Left lung (tissue), 10 donors: ENCODE results near the gene ACE. TPM values are rescaled to one million over a fixed set of nuclear protein-coding genes. Genes with fewer than 3 reads are reported as not detected.
A peak's percentile ranks its signal among the peaks of the same experiment; 100 is the strongest.
"Not testable (repeated sequence)": the region's sequence is repeated elsewhere in the genome, so short reads cannot be mapped to it uniquely, and the experiment has no call there.

Experiments
- ATAC-seq: fragments of 200-7000 bp; cut with Tn5 transposase; one replicate; pipeline ENCODE4 v1.9.1; 2020; ENCODE audit warnings: moderate library complexity
- DNase-seq, 4 donors: peaks; one replicate each; pipeline ENCODE4 v3.0.0-alpha.2; 2013 to 2020
- H3K27ac ChIP-seq, 2 donors: fragments of 200-600 bp; sonication (generic) in 1 of 2; one replicate each; pipeline versions ENCODE4 v1.5.0 to v1.8.0; 2020 to 2021
- H3K27me3 ChIP-seq, 2 donors: fragments of 200-600 bp; sonication (generic) in 1 of 2; one replicate each; pipeline versions ENCODE4 v1.5.0 to v1.8.0; 2020 to 2021
- H3K36me3 ChIP-seq, 2 donors: fragments of 200-600 bp; sonication (generic) in 1 of 2; one replicate each; pipeline versions ENCODE4 v1.5.0 to v1.8.0; 2020 to 2021
- H3K4me1 ChIP-seq, 2 donors: fragments of 200-600 bp; one replicate each; pipeline ENCODE4 v1.8.0; 2021
- H3K4me3 ChIP-seq, 2 donors: fragments of 200-600 bp; sonication (generic) in 1 of 2; one replicate each; pipeline versions ENCODE4 v1.5.0 to v1.8.0; 2020 to 2021; ENCODE audit warnings: mild to moderate bottlenecking in 1 of 2
- H3K9me3 ChIP-seq, 2 donors: fragments of 200-600 bp; sonication (generic) in 1 of 2; one replicate each; pipeline versions ENCODE4 v1.5.0 to v1.8.0; 2020 to 2021
- intact Hi-C, 2 donors: fragments of 100-400 bp; cut with DNase I; formaldehyde crosslinking; loops; one replicate each; pipeline versions ENCODE4 v1.11.2 to v1.14.2; 2022
- polyA plus RNA-seq, 6 donors: library from polyadenylated mRNA; unstranded; fragments of 120-200 nt; gene quantifications; one replicate each; pipeline ENCODE4 v1.2.1, GENCODE V29; 2013; ENCODE audit not compliant: insufficient read length in 6 of 6
- total RNA-seq, 2 donors: library from RNA; stranded (reverse); fragmentation: NEBNext Ultra II Directional; extraction: Animal tissue kit (Norgen Biotek cat#: 25700); gene quantifications; one replicate each; pipeline ENCODE4 v1.2.1, GENCODE V29; 2021
- TF ChIP-seq, protein P1 (sequence below), 2 donors: fragments of 200-600 bp; sonication (generic) in 1 of 2; IDR thresholded peaks; one replicate each; pipeline versions ENCODE4 v1.5.0 to v1.8.0; 2021; ENCODE audit warnings: antibody characterized with exemption in 2 of 2
- donor health status: DM: no; HTN: yes; CAD: no.
- donor health status: DM: no; HTN: no; CAD: no.

ACE gene
- total and polyA plus RNA-seq, 8 donors = 39.9 to 72.0 (median 55.3) TPM

DNA sequence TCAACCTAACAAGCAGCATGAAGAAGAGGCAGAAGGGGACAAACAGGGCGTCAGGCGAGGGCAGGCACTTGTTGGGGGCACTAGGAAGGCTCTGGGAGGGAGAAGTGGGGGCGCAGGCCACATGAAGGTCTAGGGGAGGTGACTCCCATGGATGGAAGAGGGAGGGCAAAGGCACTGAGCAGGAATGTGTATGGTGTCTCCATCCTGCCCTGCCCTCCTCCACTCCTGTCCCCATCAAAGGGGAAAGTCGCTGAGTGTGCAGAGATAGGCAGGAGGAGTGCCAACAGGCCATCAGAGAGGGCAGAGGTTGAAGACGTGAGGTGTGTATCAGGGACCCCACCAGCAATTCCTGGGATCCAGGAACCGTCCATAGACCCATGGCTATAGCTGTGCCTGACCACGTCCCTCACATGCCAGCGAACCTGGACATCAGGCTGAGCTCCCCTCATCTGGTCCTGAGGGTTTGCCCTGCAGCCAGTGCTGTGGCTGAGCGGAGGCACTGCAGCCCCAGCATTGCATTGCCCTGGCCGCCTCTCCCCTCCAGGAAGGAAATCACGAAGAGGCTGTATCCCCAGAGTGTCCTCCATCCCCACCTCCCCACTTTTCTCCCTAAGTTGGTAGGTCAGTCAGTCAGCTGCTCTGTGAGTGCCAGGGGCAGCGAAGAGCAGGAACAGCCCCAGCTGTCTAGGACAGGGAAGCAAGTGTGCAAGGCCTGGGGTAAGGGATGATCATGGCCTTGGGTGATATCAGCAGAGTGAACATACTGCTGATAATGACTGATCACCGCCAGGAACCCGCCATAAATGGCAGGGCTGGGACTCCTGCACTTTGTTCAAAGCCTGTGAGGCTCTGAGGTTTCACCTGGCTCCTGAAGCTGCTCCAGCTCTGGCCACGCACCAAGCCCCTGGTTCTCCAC is 24.6 kb upstream of the ACE start:
- Histone ChIP-seq H3K9me3 (no peaks in the 10 kb centered on the region), H3K4me1 (peaks cover 8 to 19% of the 10 kb centered on the region in 2 donors), H3K4me3 (no peak overlapping the region), H3K27me3 (peaks cover 0 to 5% of the 10 kb centered on the region in 2 donors), H3K27ac (no peak overlapping the region), H3K36me3 (no peaks in the 10 kb centered on the region)
- TF ChIP-seq, protein P1, sequence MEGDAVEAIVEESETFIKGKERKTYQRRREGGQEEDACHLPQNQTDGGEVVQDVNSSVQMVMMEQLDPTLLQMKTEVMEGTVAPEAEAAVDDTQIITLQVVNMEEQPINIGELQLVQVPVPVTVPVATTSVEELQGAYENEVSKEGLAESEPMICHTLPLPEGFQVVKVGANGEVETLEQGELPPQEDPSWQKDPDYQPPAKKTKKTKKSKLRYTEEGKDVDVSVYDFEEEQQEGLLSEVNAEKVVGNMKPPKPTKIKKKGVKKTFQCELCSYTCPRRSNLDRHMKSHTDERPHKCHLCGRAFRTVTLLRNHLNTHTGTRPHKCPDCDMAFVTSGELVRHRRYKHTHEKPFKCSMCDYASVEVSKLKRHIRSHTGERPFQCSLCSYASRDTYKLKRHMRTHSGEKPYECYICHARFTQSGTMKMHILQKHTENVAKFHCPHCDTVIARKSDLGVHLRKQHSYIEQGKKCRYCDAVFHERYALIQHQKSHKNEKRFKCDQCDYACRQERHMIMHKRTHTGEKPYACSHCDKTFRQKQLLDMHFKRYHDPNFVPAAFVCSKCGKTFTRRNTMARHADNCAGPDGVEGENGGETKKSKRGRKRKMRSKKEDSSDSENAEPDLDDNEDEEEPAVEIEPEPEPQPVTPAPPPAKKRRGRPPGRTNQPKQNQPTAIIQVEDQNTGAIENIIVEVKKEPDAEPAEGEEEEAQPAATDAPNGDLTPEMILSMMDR (IDR thresholded peaks at IDR 0.05) = no peak
- intact Hi-C loops = no loop called here
- no peak for ATAC-seq
- peak in 1 of 4 donors; percentile 51 for DNase-seq

DNA sequence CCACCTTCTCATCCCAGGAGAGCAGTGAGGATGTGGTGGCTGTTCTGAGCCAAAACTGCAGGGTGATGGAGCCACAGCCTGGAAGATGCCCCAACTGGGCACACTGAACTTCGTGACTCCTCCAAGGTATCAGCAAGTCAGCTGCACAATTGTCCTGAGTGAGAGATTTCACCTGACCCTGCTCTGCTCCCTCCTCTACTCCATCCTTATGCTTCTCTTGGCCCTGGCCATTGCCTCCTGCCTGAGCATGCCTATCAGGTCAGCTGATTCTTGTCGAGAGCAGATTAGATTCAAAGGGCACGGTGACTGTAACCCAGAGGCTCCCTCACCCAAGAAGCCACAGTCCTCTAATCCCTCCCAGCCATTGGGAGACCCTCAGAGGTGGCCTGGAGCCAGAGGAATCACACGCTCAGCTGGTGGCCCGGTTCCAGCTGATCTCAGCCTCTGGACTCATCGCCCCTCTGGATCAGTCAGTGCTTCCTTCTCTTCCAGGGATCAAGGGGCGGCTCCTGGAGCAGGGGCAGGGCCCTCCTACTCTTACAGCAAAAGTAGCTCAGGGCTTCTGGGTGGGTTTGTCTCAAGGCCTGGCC is 23.8 kb upstream of the ACE start:
- ATAC-seq (no peak), DNase-seq (peak in 1 of 4 donors; percentile 53)
- intact Hi-C loops = no loop called here
- Histone ChIP-seq H3K9me3 (no peaks in the 10 kb centered on the region), H3K36me3 (no peaks in the 10 kb centered on the region), H3K4me1 (peaks cover under 1 to 12% of the 10 kb centered on the region in 2 donors), H3K27ac (no peak overlapping the region), H3K27me3 (peaks cover 0 to 5% of the 10 kb centered on the region in 2 donors), H3K4me3 (no peak overlapping the region)
- TF ChIP-seq, protein P1 (IDR thresholded peaks at IDR 0.05) = no peak

DNA sequence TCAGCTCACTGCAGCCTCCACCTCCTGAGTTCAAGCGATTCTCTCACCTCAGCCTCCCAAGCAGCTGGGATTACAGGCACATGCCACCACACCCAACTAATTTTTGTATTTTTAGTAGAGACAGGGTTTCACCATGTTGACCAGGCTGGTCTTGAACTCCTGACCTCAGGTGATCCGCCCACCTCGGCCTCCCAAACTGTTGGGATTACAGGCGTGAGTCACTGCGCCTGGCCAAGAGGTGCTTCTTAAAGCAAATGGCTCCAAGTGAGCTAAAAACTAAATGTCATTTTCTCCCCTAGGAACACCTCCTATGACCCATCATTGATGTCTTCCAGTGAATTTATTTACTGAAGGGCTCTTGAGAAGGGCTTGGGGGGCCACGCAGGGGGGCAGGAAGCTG is 22.5 kb upstream of the ACE start:
- H3K27ac ChIP-seq, H3K27me3 ChIP-seq, intact Hi-C loops, DNase-seq, H3K4me1 ChIP-seq, H3K36me3 ChIP-seq, ATAC-seq, H3K9me3 ChIP-seq, H3K4me3 ChIP-seq: not testable (repeated sequence)

DNA sequence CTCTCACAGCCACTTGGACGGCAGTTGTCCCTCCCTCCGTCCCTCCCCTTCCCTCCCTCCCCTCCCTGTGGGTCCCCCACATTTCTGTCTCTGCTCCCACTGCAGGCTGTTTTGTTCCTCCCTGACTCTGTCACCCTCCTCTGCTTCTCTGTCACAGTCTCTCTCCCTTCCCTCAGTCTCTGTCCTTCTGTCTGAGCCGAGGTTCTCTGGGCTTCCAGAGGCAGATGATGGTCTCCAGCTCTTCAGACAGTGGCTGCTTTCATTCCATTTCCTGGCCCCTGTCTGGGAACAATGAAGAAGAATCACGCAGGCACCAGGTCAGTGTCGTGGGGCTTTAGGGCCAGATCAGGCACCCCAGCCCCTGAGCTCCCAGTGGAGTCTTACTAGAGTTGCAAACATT is 21.9 kb upstream of the ACE start:
- H3K27me3 ChIP-seq = peaks cover 0 to 5% of the 10 kb centered on the region in 2 donors
- H3K27ac ChIP-seq = no peak overlapping the region
- TF ChIP-seq, protein P1 (IDR thresholded peaks at IDR 0.05) = no peak
- peaks cover 0 to 8% of the 10 kb centered on the region in 2 donors for H3K4me1 ChIP-seq
- no peak overlapping the region for H3K4me3 ChIP-seq
- intact Hi-C loops = no loop called here
- H3K36me3 ChIP-seq = no peaks in the 10 kb centered on the region
- ATAC-seq (no peak), DNase-seq (no peak)
- no peaks in the 10 kb centered on the region for H3K9me3 ChIP-seq

DNA sequence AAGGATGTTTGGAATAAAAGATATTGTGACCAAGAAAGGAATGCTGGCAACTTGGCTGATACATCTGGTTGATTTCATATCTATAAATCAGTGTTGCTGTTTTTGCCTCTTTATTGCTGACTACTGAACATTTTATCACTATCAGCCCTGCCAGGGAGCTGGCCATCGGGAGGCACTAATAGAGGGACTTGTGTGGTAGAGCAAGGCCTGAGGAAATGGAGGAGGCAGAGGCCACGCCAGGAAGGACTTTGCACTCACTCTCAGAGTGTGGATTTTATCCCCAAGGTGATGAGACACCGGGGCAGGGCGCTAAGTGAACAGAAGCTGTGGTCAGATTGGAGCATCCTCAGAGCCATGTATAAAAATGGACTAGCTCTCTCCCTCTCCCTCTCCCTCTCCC is 21.4 kb upstream of the ACE start:
- no peaks in the 10 kb centered on the region for H3K36me3 ChIP-seq
- intact Hi-C loops = no loop called here
- no peak overlapping the region for H3K4me3 ChIP-seq
- ATAC-seq = no peak
- peaks cover 0 to 2% of the 10 kb centered on the region in 2 donors for H3K27me3 ChIP-seq
- peaks cover 0 to 10% of the 10 kb centered on the region in 2 donors for H3K4me1 ChIP-seq
- DNase-seq = peak in 1 of 4 donors; percentile 43
- no peaks in the 10 kb centered on the region for H3K9me3 ChIP-seq
- TF ChIP-seq, protein P1 (IDR thresholded peaks at IDR 0.05) = no peak
- H3K27ac ChIP-seq = no peak overlapping the region
